K562 (cell line): ENCODE data around the gene TMEM86A. TPM values are rescaled to one million over a fixed set of nuclear protein-coding genes. Genes with fewer than 3 reads are reported as not detected.

Experiments
- ATAC-seq: fragments of 200-7000 bp; cut with Tn5 transposase; 3 replicates; pipeline ENCODE4 v1.9.1; 2020; ENCODE audit warnings: moderate library complexity
- BruUV-seq: library from RNA; stranded (reverse); fragments of 400-500 nt; replicated peaks from 2 replicates; lab custom pipeline; 2021; lab: Mats Ljungman, UMichigan
- CTCF ChIA-PET: fragments of 300-600 bp; formaldehyde crosslinking; extraction: SDS; loops from one replicate; lab custom pipeline; 2021; ENCODE audit warnings: low intra/inter-chr PET ratio; lab: Yijun Ruan, JAX
- POLR2A ChIA-PET: fragments of 300-600, 350-650 bp; sonication (Branson Sonifier 250); formaldehyde crosslinking; extraction: SDS; loops from one replicate; lab custom pipeline; 2021; ENCODE audit warnings: antibody characterized with exemption, inconsistent platforms; lab: Yijun Ruan, JAX
- DNase-seq, 4 experiments: peaks; one replicate each; pipeline versions ENCODE4 v3.0.0 to v3.0.0-alpha.2; 2011 to 2018; ENCODE audit warnings: low spot score in 3 of 4, mixed read lengths in 3 of 4; ENCODE audit errors: extremely low read depth in 1 of 4
- FAIRE-seq: peaks from 2 replicates; lab custom pipeline; 2011; peaks lifted over from hg19 to GRCh38; lab: Jason Lieb, UNC
- H2AFZ ChIP-seq: 2 replicates; pipeline ENCODE4 v1.6.0; 2011; ENCODE audit warnings: low read depth, low read length, control low read depth, inconsistent platforms
- H3K27ac ChIP-seq: fragments of 200-600 bp; 3 replicates; pipeline ENCODE4 v1.8.0; 2011; ENCODE audit warnings: low read depth, mild to moderate bottlenecking, control low read depth, inconsistent platforms, low read length, moderate library complexity, mixed read lengths; ENCODE audit errors: extremely low read depth
- H3K27me3 ChIP-seq, 2 experiments: fragments of 300-600 bp in 1 of 2; 2 replicates in 1 of 2; 3 replicates in 1 of 2; pipeline versions ENCODE4 v1.6.0 to v1.8.0; 2011; ENCODE audit warnings: inconsistent platforms in 2 of 2, low read length in 2 of 2, mild to moderate bottlenecking in 1 of 2, mixed read lengths in 1 of 2, moderate library complexity in 1 of 2; ENCODE audit not compliant: control insufficient read depth in 2 of 2, insufficient read depth in 2 of 2
- H3K36me3 ChIP-seq: fragments of 300-600 bp; 3 replicates; pipeline ENCODE4 v1.8.0; 2011; ENCODE audit warnings: mild to moderate bottlenecking, low read length, inconsistent platforms; ENCODE audit not compliant: control insufficient read depth, insufficient read depth
- H3K4me1 ChIP-seq, 2 experiments: fragments of 200-600 bp in 1 of 2; replicated peaks in 1 of 2; 2 replicates in 1 of 2; 3 replicates in 1 of 2; pipeline versions ENCODE4 v1.5.1 to v1.8.0; 2011; ENCODE audit warnings: inconsistent platforms in 2 of 2, low read length in 2 of 2, mild to moderate bottlenecking in 1 of 2, mixed read lengths in 1 of 2, moderate library complexity in 1 of 2; ENCODE audit not compliant: control insufficient read depth in 2 of 2, insufficient read depth in 2 of 2
- H3K4me2 ChIP-seq: 2 replicates; pipeline ENCODE4 v1.6.1; 2011; ENCODE audit warnings: low read length, control low read depth, inconsistent platforms, mixed read lengths; ENCODE audit not compliant: insufficient read depth
- H3K4me3 ChIP-seq: fragments of 200-600 bp; sonication (generic), shearing (Covaris generic); 2 replicates; pipeline ENCODE4 v1.5.1; 2016; ENCODE audit warnings: control low read depth, inconsistent platforms
- H3K79me2 ChIP-seq: fragments of 200-600 bp; 3 replicates; pipeline ENCODE4 v1.8.0; 2011; ENCODE audit warnings: low read length, inconsistent platforms; ENCODE audit not compliant: control insufficient read depth, insufficient read depth
- H3K9ac ChIP-seq, 2 experiments: 2 replicates each; pipeline versions ENCODE4 v1.6.0 to v1.6.1; 2011; ENCODE audit warnings: low read depth in 2 of 2, low read length in 2 of 2, control low read depth in 1 of 2, inconsistent platforms in 1 of 2, mild to moderate bottlenecking in 1 of 2, mixed read lengths in 1 of 2; ENCODE audit not compliant: insufficient read depth in 1 of 2
- H3K9me1 ChIP-seq: one replicate; pipeline ENCODE4 v1.6.0; 2011; ENCODE audit warnings: inconsistent platforms, mild to moderate bottlenecking, low read length, moderate library complexity; ENCODE audit not compliant: control insufficient read depth, insufficient read depth
- H3K9me3 ChIP-seq: replicated peaks from 2 replicates; pipeline ENCODE4 v1.5.1; 2011; ENCODE audit warnings: low read depth, low read length, inconsistent platforms; ENCODE audit not compliant: control insufficient read depth, insufficient read depth
- H4K20me1 ChIP-seq: replicated peaks from 2 replicates; pipeline ENCODE4 v1.6.1; 2011; ENCODE audit warnings: low read length, inconsistent platforms, mixed read lengths; ENCODE audit not compliant: control insufficient read depth, insufficient read depth
- CBX5 ChIP-seq: IDR thresholded peaks from 2 replicates; pipeline ENCODE4 v1.6.1; 2014; ENCODE audit warnings: low read depth, borderline replicate concordance
- DIDO1 ChIP-seq: fragments of 450-650 bp; IDR thresholded peaks from 2 replicates; pipeline ENCODE4 v1.6.1; 2016; ENCODE audit warnings: low read depth, missing biosample characterization, missing genetic modification characterization
- ERF ChIP-seq: fragments of 450-650 bp; formaldehyde crosslinking; IDR thresholded peaks from 2 replicates; pipeline ENCODE4 v1.4.0; 2020; ENCODE audit warnings: mild to moderate bottlenecking, mixed read lengths
- JUN ChIP-seq, 2 experiments: sonication (generic) in 1 of 2; formaldehyde crosslinking in 1 of 2; IDR thresholded peaks; 2 replicates each; pipeline versions ENCODE4 v1.6.1 to v1.8.0; 2012 to 2022; ENCODE audit warnings: borderline replicate concordance in 2 of 2, mild to moderate bottlenecking in 2 of 2, improper control_type of control experiment in 1 of 2, low read depth in 1 of 2, low read length in 1 of 2, missing genetic modification reagents in 1 of 2
- MCM3 ChIP-seq: fragments of 450-650 bp; IDR thresholded peaks from 2 replicates; pipeline ENCODE4 v1.6.1; 2016
- NFE2 ChIP-seq: IDR thresholded peaks from 2 replicates; pipeline ENCODE4 v1.6.1; 2014; ENCODE audit warnings: antibody characterized with exemption, low read depth
- OTX1 ChIP-seq: fragments of 450-650 bp; formaldehyde crosslinking; IDR thresholded peaks from 2 replicates; pipeline ENCODE4 v1.4.0; 2022; ENCODE audit warnings: mild to moderate bottlenecking
- POLR2B ChIP-seq: fragments of 450-650 bp; IDR thresholded peaks from 2 replicates; pipeline ENCODE4 v1.6.1; 2018; ENCODE audit warnings: low read depth; ENCODE audit not compliant: partially characterized antibody
- RBM39 ChIP-seq: fragments of 200-400 bp; formaldehyde crosslinking; optimal IDR thresholded peaks from 2 replicates; pipeline ENCODE3; 2018; ENCODE audit warnings: low read depth, low read length
- SNRNP70 ChIP-seq: fragments of 200-400 bp; formaldehyde crosslinking; optimal IDR thresholded peaks from 2 replicates; pipeline ENCODE3; 2017; ENCODE audit warnings: low read depth, low read length
- TRIM24 ChIP-seq, 2 experiments: fragments of 450-650 bp; IDR thresholded peaks; 2 replicates each; pipeline ENCODE4 v1.6.1; 2016
- ZMIZ1 ChIP-seq, 2 experiments: fragments of 150-350 bp in 1 of 2; IDR thresholded peaks; 2 replicates each; pipeline ENCODE4 v1.6.1; 2012 to 2016; ENCODE audit warnings: low read depth in 2 of 2, low read length in 2 of 2, mild to moderate bottlenecking in 1 of 2, moderate library complexity in 1 of 2
- ZNF143 ChIP-seq: sonication (generic); formaldehyde crosslinking; IDR thresholded peaks from 2 replicates; pipeline ENCODE4 v1.9.0; 2022; ENCODE audit warnings: mild to moderate bottlenecking, missing genetic modification reagents
- ZNF253 ChIP-seq: fragments of 250-450 bp; sonication (Bioruptor Pico); conservative IDR thresholded peaks from 2 replicates; pipeline ENCODE4 v1.6.1; 2021; ENCODE audit warnings: mild to moderate bottlenecking
- WGBS: fragments of 100-300 bp; shearing (Covaris generic); methylation state at CpG from one replicate; pipeline ENCODE4 v1.1.6; 2016; ENCODE audit warnings: low coverage, mixed read lengths; ENCODE audit not compliant: insufficient coverage; ENCODE audit errors: missing lambda C conversion rate; 5-methylcytosine and 5-hydroxymethylcytosine counted together
- in situ Hi-C: fragments of 300-500 bp; cut with MboI; formaldehyde crosslinking; loops from 4 replicates; pipeline ENCODE4 v1.15.0; 2018; ENCODE audit warnings: inconsistent platforms, mixed read lengths
- intact Hi-C: fragments of 100-400 bp; cut with micrococcal nuclease; formaldehyde crosslinking; loops from 2 replicates; pipeline ENCODE4 v1.14.2; 2022
- polyA plus RNA-seq, 8 experiments: library from polyadenylated mRNA; depleted of rRNA in 4 of 8; stranded (reverse) in 5 of 8; unstranded in 3 of 8; fragments of >200 nt; fragmentation: Nextera tagmentation in 2 of 8; fragmentation: Illumina TruSeq in 1 of 8; extraction: Ambion mirVana in 2 of 8; extraction: Trizol in 1 of 8; gene quantifications; 2 replicates each; pipeline versions ENCODE4 v1.2.1 to v1.2.3, GENCODE V29; 2011 to 2014; ENCODE audit warnings: inconsistent platforms in 1 of 8, missing spikeins in 1 of 8
- total RNA-seq, 7 experiments: library from RNA; depleted of rRNA in 6 of 7; stranded (reverse); fragments of >200 nt in 6 of 7; fragmentation: Illumina TruSeq in 2 of 7; extraction: Trizol in 2 of 7; gene quantifications; 2 replicates each; pipeline versions ENCODE4 v1.2.1 to v1.2.3, GENCODE V29; 2011 to 2021; ENCODE audit warnings: low replicate concordance in 1 of 7
- TF ChIP-seq, protein P1 (sequence below): fragments of 200-800 bp; sonication (Bioruptor generic); IDR thresholded peaks from 2 replicates; pipeline ENCODE4 v1.6.1; 2016; ENCODE audit warnings: missing genetic modification characterization, missing compliant biosample characterization

TMEM86A gene
- total and polyA plus RNA-seq, 9 of the 15 experiments (the other 6 are each of a cell fraction or from before 2014, with no cell fraction given): 0.22 to 1.3 (median 0.40) TPM; not detected in 2

DNA sequence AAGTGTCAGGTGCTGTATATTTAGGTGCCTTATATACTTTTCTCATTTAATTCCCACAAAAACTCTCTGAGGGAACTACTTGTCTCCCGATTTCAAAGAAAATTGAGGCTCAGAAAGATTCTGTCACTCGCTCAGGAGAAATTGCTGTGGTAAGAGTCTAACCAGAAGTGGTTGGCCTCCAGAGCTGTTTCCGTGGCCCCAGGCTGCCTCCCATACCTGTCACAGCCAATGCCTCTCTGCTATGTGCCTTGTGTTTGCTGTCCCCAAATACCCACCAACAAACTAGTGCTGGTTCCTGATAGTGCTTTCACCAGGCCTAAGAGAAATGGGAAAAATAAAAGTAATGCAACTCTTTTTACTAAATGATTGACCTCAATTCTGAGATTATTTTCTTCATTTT is 21.0 kb upstream of the TMEM86A start:
- no peaks in the 10 kb centered on the region for H3K9me3 ChIP-seq
- H3K4me3 ChIP-seq: no peak overlapping the region
- ChIA-PET POLR2A (no interaction called here), CTCF (no interaction called here)
- TF ChIP-seq ZNF143 (CRISPR knock-in tag) (no peak), CBX5 (no peak), MCM3 (no peak), JUN (IDR thresholded peaks at IDR 0.05; ENCODE audit: borderline replicate concordance, low read depth, low read length) (no peak), JUN (CRISPR knock-in tag; IDR thresholded peaks at IDR 0.05; ENCODE audit: borderline replicate concordance) (no peak), SNRNP70 (no peak), POLR2B (no peak), DIDO1 (tag) (no peak), ERF (no peak), RBM39 (no peak), OTX1 (CRISPR knock-in tag) (no peak), NFE2 (no peak), TRIM24 (IDR thresholded peaks at IDR 0.05) (no peak), ZNF253 (CRISPR knock-in tag) (no peak), ZMIZ1 (IDR thresholded peaks at IDR 0.05; ENCODE audit: low read depth in 2 of 2, low read length in 2 of 2) (no peak)
- TF ChIP-seq, protein P1, sequence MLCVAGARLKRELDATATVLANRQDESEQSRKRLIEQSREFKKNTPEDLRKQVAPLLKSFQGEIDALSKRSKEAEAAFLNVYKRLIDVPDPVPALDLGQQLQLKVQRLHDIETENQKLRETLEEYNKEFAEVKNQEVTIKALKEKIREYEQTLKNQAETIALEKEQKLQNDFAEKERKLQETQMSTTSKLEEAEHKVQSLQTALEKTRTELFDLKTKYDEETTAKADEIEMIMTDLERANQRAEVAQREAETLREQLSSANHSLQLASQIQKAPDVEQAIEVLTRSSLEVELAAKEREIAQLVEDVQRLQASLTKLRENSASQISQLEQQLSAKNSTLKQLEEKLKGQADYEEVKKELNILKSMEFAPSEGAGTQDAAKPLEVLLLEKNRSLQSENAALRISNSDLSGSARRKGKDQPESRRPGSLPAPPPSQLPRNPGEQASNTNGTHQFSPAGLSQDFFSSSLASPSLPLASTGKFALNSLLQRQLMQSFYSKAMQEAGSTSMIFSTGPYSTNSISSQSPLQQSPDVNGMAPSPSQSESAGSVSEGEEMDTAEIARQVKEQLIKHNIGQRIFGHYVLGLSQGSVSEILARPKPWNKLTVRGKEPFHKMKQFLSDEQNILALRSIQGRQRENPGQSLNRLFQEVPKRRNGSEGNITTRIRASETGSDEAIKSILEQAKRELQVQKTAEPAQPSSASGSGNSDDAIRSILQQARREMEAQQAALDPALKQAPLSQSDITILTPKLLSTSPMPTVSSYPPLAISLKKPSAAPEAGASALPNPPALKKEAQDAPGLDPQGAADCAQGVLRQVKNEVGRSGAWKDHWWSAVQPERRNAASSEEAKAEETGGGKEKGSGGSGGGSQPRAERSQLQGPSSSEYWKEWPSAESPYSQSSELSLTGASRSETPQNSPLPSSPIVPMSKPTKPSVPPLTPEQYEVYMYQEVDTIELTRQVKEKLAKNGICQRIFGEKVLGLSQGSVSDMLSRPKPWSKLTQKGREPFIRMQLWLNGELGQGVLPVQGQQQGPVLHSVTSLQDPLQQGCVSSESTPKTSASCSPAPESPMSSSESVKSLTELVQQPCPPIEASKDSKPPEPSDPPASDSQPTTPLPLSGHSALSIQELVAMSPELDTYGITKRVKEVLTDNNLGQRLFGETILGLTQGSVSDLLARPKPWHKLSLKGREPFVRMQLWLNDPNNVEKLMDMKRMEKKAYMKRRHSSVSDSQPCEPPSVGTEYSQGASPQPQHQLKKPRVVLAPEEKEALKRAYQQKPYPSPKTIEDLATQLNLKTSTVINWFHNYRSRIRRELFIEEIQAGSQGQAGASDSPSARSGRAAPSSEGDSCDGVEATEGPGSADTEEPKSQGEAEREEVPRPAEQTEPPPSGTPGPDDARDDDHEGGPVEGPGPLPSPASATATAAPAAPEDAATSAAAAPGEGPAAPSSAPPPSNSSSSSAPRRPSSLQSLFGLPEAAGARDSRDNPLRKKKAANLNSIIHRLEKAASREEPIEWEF (CRISPR knock-in tag): no peak
- no peak for FAIRE-seq
- intact Hi-C loops: no loop called here
- H3K36me3 ChIP-seq: no peaks in the 10 kb centered on the region
- 51% methylated on average over 3 of the region's 3 CpGs for WGBS
- H3K27ac ChIP-seq: no peak overlapping the region
- no peaks in the 10 kb centered on the region; the same call in 2 of the 3 replicates for H3K79me2 ChIP-seq
- no peak for ATAC-seq
- DNase-seq: no peak
- H3K4me2 ChIP-seq: no peak overlapping the region
- no peak overlapping the region for H2AFZ ChIP-seq
- H3K4me1 ChIP-seq: no peaks in the 10 kb centered on the region; a peak in 3 of 5 replicates
- no TSS peak for BruUV-seq
- H3K9ac ChIP-seq: no peak overlapping the region
- no peaks in the 10 kb centered on the region for H3K9me1 ChIP-seq
- in situ Hi-C loops: no loop called here
- H4K20me1 ChIP-seq: no peaks in the 10 kb centered on the region
- no peaks in the 10 kb centered on the region for H3K27me3 ChIP-seq
